PC-3 (cell line): ENCODE data around the gene ABLIM2.

ENCODE experiments used
- CTCF ChIP-seq: fragments of 300-600 bp; sonication (generic); conservative IDR thresholded peaks from 2 replicates; pipeline ENCODE4 v1.5.1; 2017; ENCODE audit warnings: antibody characterized with exemption, low read depth, mild to moderate bottlenecking, low read length
- EZH2 ChIP-seq: fragments of 300-600 bp; sonication (generic); IDR thresholded peaks from one replicate; pipeline ENCODE4 v1.6.1; 2017; ENCODE audit warnings: antibody characterized with exemption, mild to moderate bottlenecking, low read length; ENCODE audit not compliant: unreplicated experiment
- EZH2phosphoT487 ChIP-seq: fragments of 300-600 bp; sonication (generic); IDR thresholded peaks from 2 replicates; pipeline ENCODE4 v1.6.1; 2018; ENCODE audit warnings: mild to moderate bottlenecking, antibody characterized with exemption, low read length, borderline replicate concordance

- TF ChIP-seq EZH2phosphoT487 (no peak), CTCF (no peak), EZH2 (no peak)
These were observed 50.4 kb downstream of the ABLIM2 start for GRCh38 chr4:8108261-8108660.
